Stimulated activated CD8-positive, alpha-beta memory T cell treated with anti-CD3 and anti-CD28 coated beads, Interleukin-4, amount 100 ng/mL, for 4 hours (primary cell): ENCODE measurements around the gene PDE6G.

ENCODE experiments used
- DNase-seq, 2 donors: peaks; one replicate each; pipeline ENCODE4 v3.0.0-alpha.2; 2020; ENCODE audit warnings: low read depth in 2 of 2, low spot score in 1 of 2

Gene PDE6G

GRCh38 chr17:81656118-81656743 is at the start of gene PDE6G:
Gene PDE6G, minus strand, starts transcription at chr17:81656542. Its CDS starts 3,237 bp downstream, at chr17:81653305.
- DNase-seq = no peak

- DNase-seq = no peak
These were observed 49.3 kb upstream of the PDE6G start for GRCh38 chr17:81705518-81706231.

GRCh38 chr17:81703747-81704654 is 47.7 kb upstream of the PDE6G start:
- no peak for DNase-seq

- DNase-seq = peak; percentile 72 to 80
These were observed 46.8 kb upstream of the PDE6G start, which contains the start of gene MRPL12 for GRCh38 chr17:81702934-81703746. Gene MRPL12, plus strand, starts transcription at chr17:81703367. Its CDS starts 135 bp downstream, at chr17:81703502.

GRCh38 chr17:81701288-81702071 is 45.1 kb upstream of the PDE6G start:
- DNase-seq = no peak

GRCh38 chr17:81700353-81701287 is 44.3 kb upstream of the PDE6G start:
- DNase-seq = no peak

- DNase-seq = no peak
These were observed 41.1 kb upstream of the PDE6G start for GRCh38 chr17:81697261-81698044.

- no peak for DNase-seq
These were observed 40.0 kb upstream of the PDE6G start for GRCh38 chr17:81696218-81696941.

GRCh38 chr17:81695801-81696200 is 39.5 kb upstream of the PDE6G start:
- DNase-seq = no peak

GRCh38 chr17:81695211-81695610 is 38.9 kb upstream of the PDE6G start:
- DNase-seq = no peak

GRCh38 chr17:81694810-81695209 is 38.5 kb upstream of the PDE6G start:
- no peak for DNase-seq

- DNase-seq = no peak
These were observed 37.3 kb upstream of the PDE6G start for GRCh38 chr17:81693509-81694210.

- no peak for DNase-seq
These were observed 35.3 kb upstream of the PDE6G start for GRCh38 chr17:81691608-81692007.

- DNase-seq = no peak
These were observed 34.9 kb upstream of the PDE6G start for GRCh38 chr17:81691196-81691595.

GRCh38 chr17:81690549-81690948 is 34.2 kb upstream of the PDE6G start:
- DNase-seq = no peak

- DNase-seq = no peak
These were observed 33.7 kb upstream of the PDE6G start for GRCh38 chr17:81690066-81690465.

GRCh38 chr17:81688616-81689015 is 32.3 kb upstream of the PDE6G start:
- DNase-seq = no peak
